GM12892 (cell line): ENCODE data around the gene KRTAP10-1.
"Not testable (repeated sequence)": the region's sequence is repeated elsewhere in the genome, so short reads cannot be mapped to it uniquely, and the experiment has no call there.

Source experiments
- DNase-seq: peaks from one replicate; pipeline ENCODE4 v3.0.0; 2011; ENCODE audit not compliant: insufficient read length
- FAIRE-seq: peaks from 2 replicates; lab custom pipeline; 2011; peaks lifted over from hg19 to GRCh38; lab: Jason Lieb, UNC
- POLR2A ChIP-seq: IDR thresholded peaks from 2 replicates; pipeline ENCODE4 v1.6.1; 2011; ENCODE audit warnings: low read depth, low read length, control low read depth
- POLR2AphosphoS5 ChIP-seq: IDR thresholded peaks from 2 replicates; pipeline ENCODE4 v1.6.1; 2011; ENCODE audit warnings: low read depth, low read length, control low read depth
- TAF1 ChIP-seq: IDR thresholded peaks from 2 replicates; pipeline ENCODE4 v1.6.1; 2011; ENCODE audit warnings: low read depth, mild to moderate bottlenecking, control low read depth, low read length, borderline replicate concordance

The KRTAP10-1 gene

GRCh38 chr21:44578371-44579055, 38.5 kb upstream of the KRTAP10-1 start:
- DNase-seq: no peak
- FAIRE-seq: no peak
- no peak for TF ChIP-seq POLR2AphosphoS5
- TF ChIP-seq TAF1: no peak
- TF ChIP-seq POLR2A: no peak

GRCh38 chr21:44576025-44576420, 36.0 kb upstream of the KRTAP10-1 start:
- no peak for TF ChIP-seq POLR2A
- TF ChIP-seq TAF1: no peak
- TF ChIP-seq POLR2AphosphoS5: no peak
- DNase-seq: no peak
- FAIRE-seq: no peak

- FAIRE-seq: no peak
- TF ChIP-seq TAF1 (no peak), POLR2AphosphoS5 (no peak), POLR2A (no peak)
Observed at GRCh38 chr21:44575307-44576024, 35.5 kb upstream of the KRTAP10-1 start.

GRCh38 chr21:44574457-44575306, 34.7 kb upstream of the KRTAP10-1 start:
- FAIRE-seq: no peak
- no peak for DNase-seq
- TF ChIP-seq POLR2AphosphoS5 (no peak), TAF1 (no peak), POLR2A (no peak)

More at GRCh38 chr21:44575307-44576024, 35.5 kb upstream of the KRTAP10-1 start:
- DNase-seq: no peak

- not testable (repeated sequence) for FAIRE-seq, DNase-seq
Observed at GRCh38 chr21:44573630-44574456, 33.8 kb upstream of the KRTAP10-1 start, which contains the start of gene KRTAP10-4. Gene KRTAP10-4 (plus strand): TSS chr21:44573729. CDS start chr21:44573759, 30 bp downstream.

- FAIRE-seq (no peak), DNase-seq (no peak)
- TF ChIP-seq TAF1: no peak
- TF ChIP-seq POLR2A: no peak
- TF ChIP-seq POLR2AphosphoS5: no peak
Observed at GRCh38 chr21:44572959-44573583, 33.1 kb upstream of the KRTAP10-1 start.

GRCh38 chr21:44571844-44572782, 32.1 kb upstream of the KRTAP10-1 start:
- DNase-seq (no peak), FAIRE-seq (no peak)
- no peak for TF ChIP-seq POLR2A

- FAIRE-seq: no peak
- TF ChIP-seq TAF1 (no peak), POLR2AphosphoS5 (no peak), POLR2A (no peak)
- DNase-seq: no peak
Observed at GRCh38 chr21:44571296-44571695, 31.3 kb upstream of the KRTAP10-1 start.

- TF ChIP-seq TAF1: no peak
- TF ChIP-seq POLR2AphosphoS5: no peak
- TF ChIP-seq POLR2A: no peak
- DNase-seq (no peak), FAIRE-seq (no peak)
Observed at GRCh38 chr21:44569861-44570517, 30.0 kb upstream of the KRTAP10-1 start.
